H9 (cell line): Measurements from ENCODE around the gene CYS1. TPM values are rescaled to one million over a fixed set of nuclear protein-coding genes. Genes with fewer than 3 reads are reported as not detected.

ENCODE experiments used
- DNase-seq: peaks from one replicate; pipeline ENCODE4 v3.0.0-alpha.2; 2017
- H2AFZ ChIP-seq: one replicate; pipeline ENCODE4 v1.6.1; 2013; ENCODE audit warnings: mild to moderate bottlenecking, low read length, control low read depth, moderate library complexity
- H2AK5ac ChIP-seq: 2 replicates; pipeline ENCODE4 v1.6.1; 2013; ENCODE audit warnings: low read length, control low read depth, mixed read lengths; ENCODE audit not compliant: insufficient read length
- H2BK120ac ChIP-seq: one replicate; pipeline ENCODE4 v1.6.1; 2013; ENCODE audit warnings: low read depth, mild to moderate bottlenecking, low read length, control low read depth, inconsistent platforms; ENCODE audit not compliant: poor library complexity, severe bottlenecking
- H2BK12ac ChIP-seq: 2 replicates; pipeline ENCODE4 v1.6.1; 2013; ENCODE audit warnings: low read length, control low read depth, mixed read lengths, low read depth; ENCODE audit not compliant: insufficient read length
- H2BK15ac ChIP-seq: 2 replicates; pipeline ENCODE4 v1.6.1; 2013; ENCODE audit warnings: low read depth, low read length, control low read depth
- H2BK20ac ChIP-seq: one replicate; pipeline ENCODE4 v1.6.1; 2013; ENCODE audit warnings: low read depth, mild to moderate bottlenecking, low read length, control low read depth, inconsistent platforms; ENCODE audit not compliant: poor library complexity, severe bottlenecking
- H2BK5ac ChIP-seq: 2 replicates; pipeline ENCODE4 v1.6.1; 2013; ENCODE audit warnings: low read length, control low read depth, mixed read lengths; ENCODE audit not compliant: insufficient read length
- H3K14ac ChIP-seq: 2 replicates; pipeline ENCODE4 v1.6.1; 2013; ENCODE audit warnings: low read length, control low read depth; ENCODE audit not compliant: insufficient read depth
- H3K18ac ChIP-seq: 2 replicates; pipeline ENCODE4 v1.6.1; 2013; ENCODE audit warnings: low read depth, mild to moderate bottlenecking, mixed read lengths, low read length, control low read depth; ENCODE audit not compliant: insufficient read length
- H3K23ac ChIP-seq: 2 replicates; pipeline ENCODE4 v1.6.1; 2013; ENCODE audit warnings: low read length, control low read depth, mixed read lengths, low read depth; ENCODE audit not compliant: insufficient read length
- H3K23me2 ChIP-seq: 2 replicates; pipeline ENCODE4 v1.6.1; 2013; ENCODE audit warnings: low read depth, mild to moderate bottlenecking, mixed read lengths, low read length, control low read depth; ENCODE audit not compliant: insufficient read length, poor library complexity, severe bottlenecking
- H3K27ac ChIP-seq: 2 replicates; pipeline ENCODE4 v1.5.1; 2013; ENCODE audit warnings: low read length, control low read depth, mixed read lengths, low read depth; ENCODE audit not compliant: insufficient read length
- H3K27me3 ChIP-seq: 2 replicates; pipeline ENCODE4 v1.6.1; 2013; ENCODE audit warnings: low read length, control low read depth, inconsistent platforms; ENCODE audit not compliant: insufficient read depth
- H3K4ac ChIP-seq: 2 replicates; pipeline ENCODE4 v1.6.1; 2013; ENCODE audit warnings: low read depth, mild to moderate bottlenecking, control low read depth, inconsistent platforms, low read length, moderate library complexity
- H3K4me1 ChIP-seq: 2 replicates; pipeline ENCODE4 v1.6.1; 2013; ENCODE audit warnings: low read length, control low read depth, inconsistent platforms; ENCODE audit not compliant: insufficient read depth
- H3K4me2 ChIP-seq: 2 replicates; pipeline ENCODE4 v1.6.1; 2013; ENCODE audit warnings: low read length, control low read depth, mixed read lengths; ENCODE audit not compliant: insufficient read length, insufficient read depth
- H3K56ac ChIP-seq: 2 replicates; pipeline ENCODE4 v1.6.1; 2013; ENCODE audit warnings: low read depth, mild to moderate bottlenecking, mixed read lengths, low read length, control low read depth; ENCODE audit not compliant: insufficient read length
- H3K79me1 ChIP-seq: 2 replicates; pipeline ENCODE4 v1.6.1; 2013; ENCODE audit warnings: low read depth, mild to moderate bottlenecking, moderate library complexity, low read length, control low read depth, inconsistent platforms; ENCODE audit not compliant: insufficient read depth, poor library complexity, severe bottlenecking
- H3K79me2 ChIP-seq: 2 replicates; pipeline ENCODE4 v1.6.1; 2013; ENCODE audit warnings: low read length, control low read depth, inconsistent platforms; ENCODE audit not compliant: insufficient read depth
- H3K9ac ChIP-seq: 2 replicates; pipeline ENCODE4 v1.6.1; 2013; ENCODE audit warnings: low read length, control low read depth, mixed read lengths; ENCODE audit not compliant: insufficient read length; ENCODE audit errors: extremely low read depth
- H3K9me3 ChIP-seq: one replicate; pipeline ENCODE4 v1.6.1; 2013; ENCODE audit warnings: low read depth, low read length, inconsistent platforms; ENCODE audit not compliant: control insufficient read depth
- H3T11ph ChIP-seq: one replicate; pipeline ENCODE4 v1.6.1; 2013; ENCODE audit warnings: mild to moderate bottlenecking, low read length, control low read depth, inconsistent platforms
- H4K20me1 ChIP-seq: one replicate; pipeline ENCODE4 v1.6.1; 2013; ENCODE audit not compliant: control insufficient read depth, insufficient read length, insufficient read depth
- H4K5ac ChIP-seq: 2 replicates; pipeline ENCODE4 v1.6.1; 2013; ENCODE audit warnings: low read depth, mild to moderate bottlenecking, mixed read lengths, low read length, control low read depth; ENCODE audit not compliant: insufficient read length
- H4K8ac ChIP-seq: replicated peaks from 2 replicates; pipeline ENCODE4 v1.6.1; 2013; ENCODE audit warnings: low read length, control low read depth, mixed read lengths, low read depth; ENCODE audit not compliant: insufficient read length
- H4K91ac ChIP-seq: 2 replicates; pipeline ENCODE4 v1.6.1; 2013; ENCODE audit warnings: low read depth, mild to moderate bottlenecking, moderate library complexity, mixed read lengths, low read length, control low read depth; ENCODE audit not compliant: insufficient read length
- H3K27ac Mint-ChIP-seq, 3 experiments: 2 replicates in 2 of 3; 3 replicates in 1 of 3; pipeline ENCODE4 v1.8.0; 2020 to 2021; ENCODE audit warnings: mixed read lengths in 3 of 3, mild to moderate bottlenecking in 1 of 3, moderate library complexity in 1 of 3
- H3K27me3 Mint-ChIP-seq: 2 replicates; pipeline ENCODE4 v1.8.0; 2021; ENCODE audit warnings: low read depth, mild to moderate bottlenecking, moderate library complexity, mixed read lengths
- H3K36me3 Mint-ChIP-seq, 3 experiments: 2 replicates in 2 of 3; 3 replicates in 1 of 3; pipeline ENCODE4 v1.8.0; 2020 to 2021; ENCODE audit warnings: low read depth in 3 of 3, mixed read lengths in 3 of 3; ENCODE audit not compliant: insufficient read depth in 1 of 3
- H3K4me1 Mint-ChIP-seq, 2 experiments: 2 replicates each; pipeline ENCODE4 v1.8.0; 2020; ENCODE audit warnings: mixed read lengths in 2 of 2
- H3K4me3 Mint-ChIP-seq, 2 experiments: 2 replicates in 1 of 2; 3 replicates in 1 of 2; pipeline ENCODE4 v1.8.0; 2020 to 2021; ENCODE audit warnings: mild to moderate bottlenecking in 2 of 2, mixed read lengths in 2 of 2, moderate library complexity in 1 of 2
- H3K9me3 Mint-ChIP-seq, 2 experiments: 2 replicates in 1 of 2; 3 replicates in 1 of 2; pipeline ENCODE4 v1.8.0; 2020; ENCODE audit warnings: mild to moderate bottlenecking in 2 of 2, mixed read lengths in 2 of 2, moderate library complexity in 1 of 2
- CTCF ChIP-seq: fragments of 200-600 bp; sonication (generic); conservative IDR thresholded peaks from 3 replicates; pipeline ENCODE4 v1.8.0; 2021; ENCODE audit warnings: antibody characterized with exemption, mild to moderate bottlenecking
- WGBS: extraction: QIAGEN DNeasy Blood & Tissue Kit; methylation state at CpG from one replicate; pipeline ENCODE4 v1.1.7; 2013; ENCODE audit warnings: missing lambda C conversion rate, low lambda C conversion rate, mixed read lengths; ENCODE audit not compliant: insufficient read length; ENCODE audit errors: extremely low coverage; 5-methylcytosine and 5-hydroxymethylcytosine counted together
- total RNA-seq: library from RNA; stranded (reverse); gene quantifications from 2 replicates; pipeline ENCODE4 v1.2.1, GENCODE V29; 2021

Gene CYS1
- total RNA-seq, 1 experiment from 2014 or later: 0.35 TPM

- Histone ChIP-seq H4K91ac (no peak overlapping the region), H4K5ac (no peak overlapping the region), H3K27me3 (no peaks in the 10 kb centered on the region; the same call in 1 of the 2 replicates), H2AFZ (no peak overlapping the region), H3K23ac (no peak overlapping the region), H2BK5ac (no peak overlapping the region), H2AK5ac (no peak overlapping the region), H3K56ac (no peak overlapping the region), H4K8ac (no peak overlapping the region), H2BK12ac (no peak overlapping the region), H3K27ac (no peak overlapping the region), H4K20me1 (no peaks in the 10 kb centered on the region), H3K18ac (no peak overlapping the region), H3K9me3 (no peaks in the 10 kb centered on the region), H3T11ph (no peak overlapping the region), H3K4me2 (no peak overlapping the region), H3K4me1 (no peaks in the 10 kb centered on the region), H3K79me2 (no peaks in the 10 kb centered on the region; the same call in 1 of the 2 replicates), H2BK15ac (no peak overlapping the region), H3K4ac (no peak overlapping the region), H3K14ac (no peak overlapping the region), H3K79me1 (no peaks in the 10 kb centered on the region), H2BK120ac (no peak overlapping the region), H3K9ac (no peak overlapping the region), H3K23me2 (no peaks in the 10 kb centered on the region), H2BK20ac (no peak overlapping the region)
- no CpG with 5 or more reads among the region's 16 CpGs for WGBS
- Mint-ChIP-seq H3K27me3 (peaks cover 21% of the 10 kb centered on the region), H3K4me3 (no peak overlapping the region), H3K9me3 (peaks cover 4 to 7% of the 10 kb centered on the region in 2 experiments; a peak in 4 of 5 replicates), H3K36me3 (peaks cover 0 to 7% (median 0%) of the 10 kb centered on the region in 3 experiments; a peak in 2 of 7 replicates), H3K27ac (no peak overlapping the region), H3K4me1 (peaks cover 16 to 27% of the 10 kb centered on the region in 2 experiments)
- TF ChIP-seq CTCF: no peak
- no peak for DNase-seq
Observed at GRCh38 chr2:10071176-10071575, 9.0 kb downstream of the CYS1 start.
